Measurements from ENCODE around the gene PDXK.
A peak's percentile ranks its signal among the peaks of the same experiment; 100 is the strongest.
"Not testable (repeated sequence)": the region's sequence is repeated elsewhere in the genome, so short reads cannot be mapped to it uniquely, and the experiment has no call there.

The PDXK gene

GRCh38 chr21:43718872-43719747, at the start of gene PDXK:
PDXK (plus strand) TSS chr21:43719129; CDS start chr21:43719295, 166 bp downstream.
- peak; percentile 81 for DNase-seq

- DNase-seq, result no peak
These were observed 48.9 kb upstream of the PDXK start for GRCh38 chr21:43669828-43670605.

- DNase-seq, result no peak
These were observed 43.1 kb upstream of the PDXK start for GRCh38 chr21:43675871-43676270.

GRCh38 chr21:43676391-43676790, 42.5 kb upstream of the PDXK start:
- no peak for DNase-seq

- no peak for DNase-seq
These were observed 39.0 kb upstream of the PDXK start for GRCh38 chr21:43679951-43680350.

GRCh38 chr21:43680421-43680820, 38.5 kb upstream of the PDXK start:
- DNase-seq, result not testable (repeated sequence)

GRCh38 chr21:43681650-43682049, 37.3 kb upstream of the PDXK start:
- no peak for DNase-seq

- DNase-seq, result no peak
These were observed 34.5 kb upstream of the PDXK start for GRCh38 chr21:43684424-43684823.

- DNase-seq, result no peak
These were observed 31.9 kb upstream of the PDXK start for GRCh38 chr21:43686811-43687565.

- no peak for DNase-seq
These were observed 31.1 kb upstream of the PDXK start for GRCh38 chr21:43687566-43688399.

GRCh38 chr21:43688906-43689305, 30.0 kb upstream of the PDXK start:
- DNase-seq, result no peak

GRCh38 chr21:43689556-43690337, 29.2 kb upstream of the PDXK start:
- DNase-seq, result no peak

- no peak for DNase-seq
These were observed 28.6 kb upstream of the PDXK start for GRCh38 chr21:43690346-43690745.

- no peak for DNase-seq
These were observed 27.7 kb upstream of the PDXK start for GRCh38 chr21:43691086-43691795.

- no peak for DNase-seq
These were observed 27.1 kb upstream of the PDXK start for GRCh38 chr21:43691801-43692200.

GRCh38 chr21:43692949-43693348, 26.0 kb upstream of the PDXK start:
- no peak for DNase-seq

- DNase-seq, result no peak
These were observed 24.9 kb upstream of the PDXK start for GRCh38 chr21:43693981-43694380.

GRCh38 chr21:43694437-43695079, 24.4 kb upstream of the PDXK start:
- no peak for DNase-seq

GRCh38 chr21:43696214-43696613, 22.7 kb upstream of the PDXK start:
- no peak for DNase-seq

Measured in CD4-positive, alpha-beta T cell treated with Interleukin-21 for 1 hour (primary cell).